Upper lobe of left lung (tissue), 4 donors: ENCODE results near the gene TYROBP.

Source experiments
- CTCF ChIP-seq, 6 experiments: fragments of 450-650 bp in 4 of 6; fragments of 200-600 bp in 2 of 6; sonication (generic) in 2 of 6; IDR thresholded peaks; one replicate each; pipeline ENCODE4 v1.5.1; 2016 to 2019; ENCODE audit warnings: antibody characterized with exemption in 6 of 6
- EP300 ChIP-seq, 4 donors: sonication (generic); formaldehyde crosslinking; IDR thresholded peaks; one replicate each; pipeline ENCODE4 v1.5.1; 2017; ENCODE audit warnings: antibody characterized with exemption in 4 of 4, control low read depth in 2 of 4
- POLR2A ChIP-seq, 4 donors: fragments of 450-650 bp; IDR thresholded peaks; one replicate each; pipeline ENCODE4 v1.5.1; 2016 to 2017; ENCODE audit warnings: antibody characterized with exemption in 4 of 4, mild to moderate bottlenecking in 2 of 4
- POLR2AphosphoS5 ChIP-seq, 2 donors: sonication (generic); formaldehyde crosslinking; IDR thresholded peaks; one replicate each; pipeline ENCODE4 v1.5.1; 2017; ENCODE audit warnings: antibody characterized with exemption in 2 of 2

- TF ChIP-seq CTCF (IDR thresholded peaks at IDR 0.05) (no peak), POLR2AphosphoS5 (IDR thresholded peaks at IDR 0.05) (no peak), EP300 (IDR thresholded peaks at IDR 0.05) (no peak), POLR2A (IDR thresholded peaks at IDR 0.05) (no peak)
These were observed 37.3 kb downstream of the TYROBP start for GRCh38 chr19:35870798-35871197.
